Measurements from ENCODE around the gene CD79A. TPM values are rescaled to one million over a fixed set of nuclear protein-coding genes. Genes with fewer than 3 reads are reported as not detected.

Gene CD79A
- polyA plus RNA-seq, 4 donors = 0.45 to 10.5 (median 4.9) TPM

DNA sequence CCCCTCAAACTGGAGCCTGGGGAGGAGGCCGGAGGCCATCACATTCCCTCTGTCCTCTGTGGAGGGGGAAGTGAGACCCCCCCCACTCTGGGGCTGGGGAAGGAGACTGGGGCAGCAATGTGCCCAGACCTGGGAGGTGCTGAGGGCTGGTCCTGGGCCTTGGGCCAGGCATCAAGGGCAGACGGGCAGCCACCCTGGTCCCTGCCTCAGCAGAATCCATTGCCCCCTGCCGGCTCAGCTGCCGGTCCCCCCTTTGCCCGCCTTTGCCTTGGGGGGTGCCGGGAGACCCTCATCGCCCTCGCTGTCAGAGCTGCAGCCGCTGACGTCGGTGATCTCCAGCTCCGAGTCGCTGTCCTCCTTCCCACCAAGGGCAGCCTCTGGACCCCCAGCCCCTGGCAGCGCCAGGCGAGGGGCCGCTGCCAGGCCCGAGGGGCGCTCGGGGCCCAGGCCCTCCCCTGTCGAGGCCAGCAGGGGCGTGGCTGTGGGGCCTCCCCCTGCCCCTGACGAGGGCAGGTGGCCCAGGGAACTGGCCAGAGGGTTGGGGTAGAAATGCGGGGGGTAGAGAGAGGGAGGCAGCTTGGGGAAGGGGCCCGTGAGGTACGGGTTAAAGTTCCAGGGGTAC is 31.0 kb downstream of the CD79A start:
- H3K4me1 ChIP-seq (ENCODE audit: control insufficient read depth in 3 of 3, insufficient read depth in 2 of 3, low read depth in 1 of 3, low read length in 2 of 3) = peaks cover 0 to 25% (median 0%) of the 10 kb centered on the region in 3 donors
- H3K27me3 ChIP-seq (ENCODE audit: control insufficient read depth in 3 of 3, insufficient read depth in 3 of 3, low read length in 3 of 3) = peaks cover 4 to 29% (median 12%) of the 10 kb centered on the region in 3 donors
- WGBS, 3 donors = 75 to 86% (median 81%) methylated on average over 25 of the region's 25 CpGs
- no peak for DNase-seq
- no peak overlapping the region for H3K4me3 ChIP-seq (ENCODE audit: low read depth in 1 of 3, low read length in 3 of 3)
- peaks cover 8 to 55% (median 18%) of the 10 kb centered on the region in 3 donors for H3K36me3 ChIP-seq (ENCODE audit: control insufficient read depth in 3 of 3, insufficient read depth in 2 of 3, low read depth in 1 of 3, low read length in 3 of 3)
- FAIRE-seq = no peak
- no peak overlapping the region for H3K27ac ChIP-seq (ENCODE audit: low read depth in 1 of 3, low read length in 2 of 3)
- no peaks in the 10 kb centered on the region for H3K9me3 ChIP-seq (ENCODE audit: control insufficient read depth in 2 of 2, insufficient read depth in 1 of 2, low read depth in 1 of 2, low read length in 1 of 2)

DNA sequence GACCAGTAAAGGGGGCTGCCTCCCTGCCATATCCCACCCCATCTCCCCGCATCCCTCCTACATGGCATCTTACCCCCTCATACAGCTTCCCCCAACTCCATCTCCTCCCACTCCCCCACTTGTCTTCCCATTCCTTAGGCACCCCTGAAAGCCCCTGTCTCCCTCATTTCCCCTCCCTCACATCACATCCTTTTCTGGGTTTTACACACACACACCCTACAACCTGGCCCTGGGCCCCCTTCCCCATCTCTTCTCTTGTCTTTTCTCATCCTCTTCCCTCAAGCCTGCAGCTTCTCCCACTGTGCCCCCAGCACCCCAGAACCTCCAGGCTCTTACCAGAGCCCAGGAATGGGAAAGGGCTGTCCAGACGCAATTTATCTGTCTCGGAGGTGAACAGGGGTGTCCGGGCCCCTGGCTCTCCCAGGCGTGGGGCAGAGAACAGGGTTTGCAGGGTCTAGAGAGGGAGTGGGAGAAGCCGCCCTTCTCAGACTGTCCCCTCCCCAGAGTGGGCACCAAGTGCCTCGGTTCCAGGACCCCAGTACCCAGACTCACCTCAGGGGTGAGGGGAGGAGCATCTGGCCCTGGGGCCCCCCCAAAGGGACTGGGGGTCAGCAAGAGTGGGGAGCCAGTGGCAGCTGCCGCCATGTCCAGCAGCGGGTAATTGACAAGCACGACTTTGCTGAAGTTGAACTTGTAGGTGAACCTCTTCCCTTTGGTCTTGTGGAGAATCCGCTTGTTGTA is 31.8 kb downstream of the CD79A start:
- 76 to 80% (median 79%) methylated on average over 11 of the region's 11 CpGs for WGBS, 3 donors
- Histone ChIP-seq H3K9me3 (ENCODE audit: control insufficient read depth in 2 of 2, insufficient read depth in 1 of 2, low read depth in 1 of 2, low read length in 1 of 2) (no peaks in the 10 kb centered on the region), H3K36me3 (ENCODE audit: control insufficient read depth in 3 of 3, insufficient read depth in 2 of 3, low read depth in 1 of 3, low read length in 3 of 3) (peaks cover 8 to 47% (median 11%) of the 10 kb centered on the region in 3 donors), H3K27ac (ENCODE audit: low read depth in 1 of 3, low read length in 2 of 3) (no peak overlapping the region), H3K4me3 (ENCODE audit: low read depth in 1 of 3, low read length in 3 of 3) (no peak overlapping the region), H3K27me3 (ENCODE audit: control insufficient read depth in 3 of 3, insufficient read depth in 3 of 3, low read length in 3 of 3) (peaks cover 8 to 37% (median 18%) of the 10 kb centered on the region in 3 donors), H3K4me1 (ENCODE audit: control insufficient read depth in 3 of 3, insufficient read depth in 2 of 3, low read depth in 1 of 3, low read length in 2 of 3) (peaks cover 0 to 18% (median 0%) of the 10 kb centered on the region in 3 donors)
- DNase-seq = no peak
- FAIRE-seq = no peak

- no peak for FAIRE-seq
- H3K9me3 ChIP-seq (ENCODE audit: control insufficient read depth in 2 of 2, insufficient read depth in 1 of 2, low read depth in 1 of 2, low read length in 1 of 2) = no peaks in the 10 kb centered on the region
- no peak for DNase-seq
- 62 to 67% (median 63%) methylated on average over 12 to 13 of the region's 13 CpGs for WGBS, 3 donors
- H3K36me3 ChIP-seq (ENCODE audit: control insufficient read depth in 3 of 3, insufficient read depth in 2 of 3, low read depth in 1 of 3, low read length in 3 of 3) = peaks cover 8 to 39% (median 10%) of the 10 kb centered on the region in 3 donors
- H3K27ac ChIP-seq (ENCODE audit: low read depth in 1 of 3, low read length in 2 of 3) = no peak overlapping the region
- H3K27me3 ChIP-seq (ENCODE audit: control insufficient read depth in 3 of 3, insufficient read depth in 3 of 3, low read length in 3 of 3) = peaks cover 8 to 43% (median 18%) of the 10 kb centered on the region in 3 donors
- no peak overlapping the region for H3K4me3 ChIP-seq (ENCODE audit: low read depth in 1 of 3, low read length in 3 of 3)
- peaks cover 0 to 12% (median 0%) of the 10 kb centered on the region in 3 donors for H3K4me1 ChIP-seq (ENCODE audit: control insufficient read depth in 3 of 3, insufficient read depth in 2 of 3, low read depth in 1 of 3, low read length in 2 of 3)
Measured at GRCh38 chr19:41909706-41910105, 32.6 kb downstream of the CD79A start.

DNA sequence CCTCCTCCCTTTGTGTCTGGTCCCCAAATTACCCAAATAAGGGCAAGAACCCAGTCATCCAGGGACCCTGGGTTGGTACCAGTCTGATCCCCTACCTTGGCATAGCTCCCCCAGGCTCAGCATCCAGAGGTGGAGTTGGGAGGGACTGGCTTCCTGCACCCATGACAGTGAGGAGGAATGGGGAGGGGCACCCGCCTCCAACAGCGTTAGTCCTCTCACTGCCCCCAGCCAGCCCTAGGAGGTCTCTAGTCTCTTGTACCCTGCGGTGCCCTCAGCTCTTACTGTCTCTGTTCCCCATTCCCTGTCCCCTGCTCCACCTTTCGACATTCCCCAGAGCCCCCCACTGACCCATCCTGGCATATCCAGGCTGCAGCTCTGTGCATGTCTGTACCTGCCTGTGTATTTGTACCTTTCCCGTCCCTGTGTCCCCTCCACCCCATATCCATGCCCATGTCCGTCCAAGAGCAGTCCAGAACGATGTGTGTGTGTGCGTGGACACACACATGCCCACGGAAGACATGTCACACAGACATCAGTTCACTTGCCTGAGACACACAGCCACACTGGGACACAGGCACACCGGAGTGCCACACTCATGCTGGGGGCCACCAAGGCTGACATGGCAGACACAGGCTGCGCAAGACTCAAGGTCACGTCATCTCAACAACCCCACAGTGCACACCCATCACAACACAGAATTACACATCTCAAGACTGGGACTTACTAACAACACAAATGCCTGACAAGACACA is 33.3 kb downstream of the CD79A start:
- DNase-seq (no peak), FAIRE-seq (no peak)
- Histone ChIP-seq H3K9me3 (ENCODE audit: control insufficient read depth in 2 of 2, insufficient read depth in 1 of 2, low read depth in 1 of 2, low read length in 1 of 2) (no peaks in the 10 kb centered on the region), H3K27me3 (ENCODE audit: control insufficient read depth in 3 of 3, insufficient read depth in 3 of 3, low read length in 3 of 3) (peaks cover 8 to 49% (median 22%) of the 10 kb centered on the region in 3 donors), H3K36me3 (ENCODE audit: control insufficient read depth in 3 of 3, insufficient read depth in 2 of 3, low read depth in 1 of 3, low read length in 3 of 3) (peaks cover 7 to 32% (median 8%) of the 10 kb centered on the region in 3 donors), H3K4me1 (ENCODE audit: control insufficient read depth in 3 of 3, insufficient read depth in 2 of 3, low read depth in 1 of 3, low read length in 2 of 3) (peaks cover 0 to 5% (median 0%) of the 10 kb centered on the region in 3 donors), H3K27ac (ENCODE audit: low read depth in 1 of 3, low read length in 2 of 3) (no peak overlapping the region), H3K4me3 (ENCODE audit: low read depth in 1 of 3, low read length in 3 of 3) (no peak overlapping the region)
- WGBS, 3 donors = 39 to 59% (median 48%) methylated on average over 12 of the region's 12 CpGs

- DNase-seq (no peak), FAIRE-seq (no peak)
- H3K4me1 ChIP-seq (ENCODE audit: control insufficient read depth in 3 of 3, insufficient read depth in 2 of 3, low read depth in 1 of 3, low read length in 2 of 3) = no peaks in the 10 kb centered on the region
- peaks cover 4 to 24% (median 5%) of the 10 kb centered on the region in 3 donors for H3K36me3 ChIP-seq (ENCODE audit: control insufficient read depth in 3 of 3, insufficient read depth in 2 of 3, low read depth in 1 of 3, low read length in 3 of 3)
- no peak overlapping the region for H3K27ac ChIP-seq (ENCODE audit: low read depth in 1 of 3, low read length in 2 of 3)
- peaks cover 15 to 58% (median 27%) of the 10 kb centered on the region in 3 donors for H3K27me3 ChIP-seq (ENCODE audit: control insufficient read depth in 3 of 3, insufficient read depth in 3 of 3, low read length in 3 of 3)
- H3K9me3 ChIP-seq (ENCODE audit: control insufficient read depth in 2 of 2, insufficient read depth in 1 of 2, low read depth in 1 of 2, low read length in 1 of 2) = no peaks in the 10 kb centered on the region
- H3K4me3 ChIP-seq (ENCODE audit: low read depth in 1 of 3, low read length in 3 of 3) = no peak overlapping the region
- WGBS, 3 donors = 35 to 61% (median 36%) methylated on average over 13 of the region's 13 CpGs
Measured at GRCh38 chr19:41910992-41911888, 34.2 kb downstream of the CD79A start.

DNA sequence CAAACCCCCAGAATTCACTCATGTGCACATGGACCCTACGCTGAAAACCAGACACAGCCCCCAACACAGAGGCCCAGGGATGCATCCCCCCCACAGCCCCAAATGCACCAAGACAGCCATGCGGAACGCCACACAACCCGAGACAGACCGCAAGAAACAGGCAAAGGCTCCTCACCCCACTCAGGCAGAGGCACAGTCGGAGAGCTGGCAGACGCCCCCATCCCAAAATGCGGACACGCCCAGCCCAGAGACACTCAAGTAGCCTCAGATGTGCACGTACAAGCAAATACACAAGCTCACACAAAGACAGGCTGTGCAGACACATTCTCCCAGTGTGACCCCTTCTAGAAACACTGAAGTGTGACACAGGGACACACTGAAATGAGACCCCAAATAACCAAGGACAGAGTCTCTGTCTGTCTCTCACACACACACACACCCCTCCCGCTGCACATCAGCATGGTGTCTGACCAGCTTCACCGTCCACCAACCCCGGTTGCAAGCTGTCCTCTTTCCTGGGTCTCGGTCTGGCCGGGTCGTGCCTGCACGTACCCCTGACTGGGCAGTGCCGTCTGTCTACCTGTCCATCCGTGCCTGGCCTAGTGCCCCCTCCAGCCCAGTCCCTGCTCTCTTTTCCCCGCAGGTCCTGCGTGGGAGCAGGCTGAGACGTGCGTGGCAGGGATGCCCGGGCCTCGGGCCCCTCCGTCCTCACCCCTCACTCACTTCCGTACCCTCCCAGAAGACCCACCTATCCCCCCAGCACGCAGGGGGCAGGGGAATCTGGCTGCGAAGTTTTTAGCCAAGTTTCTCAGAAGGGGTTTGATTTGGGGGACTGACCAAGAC is 35.0 kb downstream of the CD79A start:
- FAIRE-seq (no peak), DNase-seq (no peak)
- H3K9me3 ChIP-seq (ENCODE audit: control insufficient read depth in 2 of 2, insufficient read depth in 1 of 2, low read depth in 1 of 2, low read length in 1 of 2) = no peaks in the 10 kb centered on the region
- peaks cover 15 to 64% (median 33%) of the 10 kb centered on the region in 3 donors for H3K27me3 ChIP-seq (ENCODE audit: control insufficient read depth in 3 of 3, insufficient read depth in 3 of 3, low read length in 3 of 3)
- no peak overlapping the region for H3K27ac ChIP-seq (ENCODE audit: low read depth in 1 of 3, low read length in 2 of 3)
- peaks cover 0 to 15% (median 3%) of the 10 kb centered on the region in 3 donors for H3K36me3 ChIP-seq (ENCODE audit: control insufficient read depth in 3 of 3, insufficient read depth in 2 of 3, low read depth in 1 of 3, low read length in 3 of 3)
- WGBS, 3 donors = 12 to 17% (median 13%) methylated on average over 29 of the region's 29 CpGs
- H3K4me1 ChIP-seq (ENCODE audit: control insufficient read depth in 3 of 3, insufficient read depth in 2 of 3, low read depth in 1 of 3, low read length in 2 of 3) = no peaks in the 10 kb centered on the region
- H3K4me3 ChIP-seq (ENCODE audit: low read depth in 1 of 3, low read length in 3 of 3) = no peak overlapping the region

DNA sequence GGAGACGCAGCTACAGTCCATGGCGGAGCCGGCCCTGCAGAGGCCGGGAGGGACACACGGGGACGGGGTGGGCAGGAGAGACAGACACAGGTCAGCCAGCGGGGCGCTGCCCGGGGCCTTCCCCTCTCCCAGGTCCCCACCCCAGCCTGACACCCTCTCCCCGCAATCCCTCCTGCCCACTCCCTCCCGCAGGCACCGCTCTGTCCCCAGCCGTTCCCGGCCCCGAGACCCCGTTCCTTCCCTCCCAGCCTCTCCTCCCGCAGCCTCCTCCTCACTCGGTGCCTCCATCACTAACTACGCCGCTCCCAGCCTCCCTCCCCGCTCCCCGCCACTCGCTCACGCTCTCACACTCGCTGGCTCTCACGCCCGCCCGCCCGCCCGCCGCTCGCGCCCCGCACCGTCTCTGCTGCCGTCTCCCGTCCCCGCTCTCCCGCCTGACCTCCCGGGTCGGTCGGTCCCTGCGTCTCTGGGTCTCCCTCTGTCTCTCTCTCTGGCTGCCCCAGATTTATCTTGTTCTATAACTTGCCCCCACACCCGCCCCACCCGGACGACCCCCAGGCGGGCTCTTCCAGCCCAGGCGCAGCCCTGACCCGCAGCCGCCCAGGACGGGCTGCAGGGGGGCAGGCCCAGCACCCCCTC is 35.9 kb downstream of the CD79A start:
- no peak for DNase-seq

More for the DNA sequence above, 35.9 kb downstream of the CD79A start:
- H3K9me3 ChIP-seq (ENCODE audit: control insufficient read depth in 2 of 2, insufficient read depth in 1 of 2, low read depth in 1 of 2, low read length in 1 of 2) = no peaks in the 10 kb centered on the region
- no peak for FAIRE-seq
- peaks cover 0 to 9% (median 0%) of the 10 kb centered on the region in 3 donors for H3K36me3 ChIP-seq (ENCODE audit: control insufficient read depth in 3 of 3, insufficient read depth in 2 of 3, low read depth in 1 of 3, low read length in 3 of 3)
- WGBS, 3 donors = 1 to 2% (median 1%) methylated on average over 29 to 51 of the region's 51 CpGs
- no peak overlapping the region for H3K4me3 ChIP-seq (ENCODE audit: low read depth in 1 of 3, low read length in 3 of 3)
- no peak overlapping the region for H3K27ac ChIP-seq (ENCODE audit: low read depth in 1 of 3, low read length in 2 of 3)
- peaks cover 18 to 72% (median 38%) of the 10 kb centered on the region in 3 donors for H3K27me3 ChIP-seq (ENCODE audit: control insufficient read depth in 3 of 3, insufficient read depth in 3 of 3, low read length in 3 of 3)
- H3K4me1 ChIP-seq (ENCODE audit: control insufficient read depth in 3 of 3, insufficient read depth in 2 of 3, low read depth in 1 of 3, low read length in 2 of 3) = no peaks in the 10 kb centered on the region
